Measurements from ENCODE around the gene FAM187B. TPM values are rescaled to one million over a fixed set of nuclear protein-coding genes. Genes with fewer than 3 reads are reported as not detected.
A peak's percentile ranks its signal among the peaks of the same experiment; 100 is the strongest.

FAM187B gene
- total and polyA plus RNA-seq, 2 of the 8 experiments (the other 6 are each of a cell fraction or from before 2014, with no cell fraction given), result not detected

DNA sequence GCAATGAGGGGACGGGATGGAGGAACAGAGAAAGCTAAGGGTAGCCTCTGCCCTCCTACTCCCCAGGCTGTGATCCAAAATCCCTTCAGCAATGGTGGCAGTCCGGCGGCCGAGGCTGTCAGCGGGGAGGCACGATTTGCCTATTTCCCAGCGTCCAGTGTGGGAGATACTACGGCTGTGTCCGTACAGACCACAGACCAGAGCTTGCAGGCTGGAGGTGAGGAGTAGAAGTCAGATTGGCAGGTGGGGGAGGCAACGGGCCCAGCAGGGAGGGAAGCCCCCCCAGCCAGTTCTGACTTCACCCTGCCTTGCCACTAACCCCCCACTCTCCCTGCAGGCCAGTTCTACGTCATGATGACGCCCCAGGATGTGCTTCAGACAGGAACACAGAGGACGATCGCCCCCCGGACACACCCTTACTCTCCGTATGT is 41.9 kb upstream of the FAM187B start:
- H4K8ac ChIP-seq (ENCODE audit: extremely low read depth, insufficient read depth, low read length), result no peak overlapping the region; the same call in 1 of the 2 replicates
- no peaks in the 10 kb centered on the region; the same call in 1 of the 2 replicates for H3K23me2 ChIP-seq (ENCODE audit: low read depth, low read length)
- H2BK20ac ChIP-seq (ENCODE audit: low read length), result no peak overlapping the region
- H3K4ac ChIP-seq (replicated peaks; ENCODE audit: insufficient read length, low read depth, low read length), result no peak overlapping the region
- no peak overlapping the region for H4K5ac ChIP-seq (ENCODE audit: insufficient read length, low read depth, low read length)
- no peak overlapping the region for H4K91ac ChIP-seq (replicated peaks; ENCODE audit: insufficient read length, low read length)
- H3K4me2 ChIP-seq (ENCODE audit: insufficient read depth in 1 of 2, low read depth in 2 of 2, low read length in 2 of 2), result peak overlapping the region; percentile 0 to 83; a peak in 2 of 4 replicates
- H2AK5ac ChIP-seq (ENCODE audit: low read depth, low read length), result no peak overlapping the region
- H2BK12ac ChIP-seq (ENCODE audit: low read depth, low read length), result no peak overlapping the region
- no peak overlapping the region for H3K9ac ChIP-seq (replicated peaks in 1 of 4; ENCODE audit: extremely low read depth in 1 of 4, low read depth in 3 of 4, low read length in 3 of 4)
- H3K4me1 ChIP-seq (replicated peaks in 1 of 4; ENCODE audit: control insufficient read depth in 3 of 4, insufficient read depth in 4 of 4, low read length in 3 of 4), result peaks cover 0 to 14% (median 8%) of the 10 kb centered on the region in 4 experiments; a peak in 5 of 7 replicates
- H3K27me3 ChIP-seq (replicated peaks in 1 of 4; ENCODE audit: control insufficient read depth in 3 of 4, extremely low read depth in 1 of 4, insufficient read depth in 3 of 4, low read length in 3 of 4), result no peaks in the 10 kb centered on the region
- H3K79me1 ChIP-seq (ENCODE audit: low read depth, low read length), result peaks cover 3% of the 10 kb centered on the region; the same call in 1 of the 2 replicates
- H3K79me2 ChIP-seq (ENCODE audit: control insufficient read depth in 1 of 2, insufficient read depth in 2 of 2, low read length in 2 of 2), result 0 out of 4 replicates have a peak, but pooled peaks cover 0 to 5% of the 10 kb centered on the region in 2 experiments
- 88% methylated on average over 16 of the region's 16 CpGs; no CpG with 5 or more reads in 1 of the 2 experiments for WGBS, 2 experiments (ENCODE audit: extremely low coverage in 1 of 2, insufficient coverage in 1 of 2, insufficient read length in 1 of 2, insufficient replicate concordance in 2 of 2, low coverage in 1 of 2, low lambda C conversion rate in 2 of 2, missing lambda C conversion rate in 1 of 2)
- H3K36me3 ChIP-seq (ENCODE audit: control insufficient read depth in 2 of 4, insufficient read depth in 4 of 4, low read length in 3 of 4), result peaks cover 11 to 32% (median 19%) of the 10 kb centered on the region in 4 experiments; a peak in 7 of 8 replicates
- no peak overlapping the region for H3K14ac ChIP-seq (ENCODE audit: insufficient read length)
- FAIRE-seq (no peak), DNase-seq (ENCODE audit: low read depth in 1 of 2, low spot score in 2 of 2) (no peak)
- H3K27ac ChIP-seq (ENCODE audit: low read depth, low read length), result no peak overlapping the region
- H3K4me3 ChIP-seq (ENCODE audit: extremely low read depth in 1 of 4, insufficient read depth in 2 of 4, low read depth in 3 of 4, low read length in 4 of 4), result no peak overlapping the region
- no peaks in the 10 kb centered on the region for H3K9me3 ChIP-seq (ENCODE audit: insufficient read depth in 2 of 2, low read depth in 1 of 2, low read length in 1 of 2)
- H2BK5ac ChIP-seq (ENCODE audit: low read depth, low read length), result no peak overlapping the region
- H3K56ac ChIP-seq (replicated peaks; ENCODE audit: insufficient read length, low read depth, low read length), result no peak overlapping the region
- H3K18ac ChIP-seq (ENCODE audit: extremely low read depth, low read length), result no peak overlapping the region
- H2BK120ac ChIP-seq (replicated peaks; ENCODE audit: low read depth, low read length), result no peak overlapping the region
- no peak overlapping the region for H3K23ac ChIP-seq (ENCODE audit: insufficient read length)
- H4K20me1 ChIP-seq (replicated peaks in 1 of 2; ENCODE audit: control insufficient read depth in 1 of 2, insufficient read depth in 2 of 2, low read length in 2 of 2), result peaks cover 0 to 14% of the 10 kb centered on the region in 2 experiments
- ChIA-PET CTCF (ENCODE audit: partially characterized antibody) (interaction anchor here (1.0 to 2.2 kb wide), 7 partner anchors 8 to 186 kb away, joined by 3 to 14 read pairs (median 4); partner anchors contain the start of gene MAG), POLR2A (ENCODE audit: partially characterized antibody) (interaction anchor here (1.2 to 3.1 kb wide), 5 partner anchors 11 to 147 kb away, joined by 3 to 20 read pairs (median 4); partner anchors contain the start of gene HAMP)
- no peak overlapping the region for H2AFZ ChIP-seq (ENCODE audit: low read length)
- H2BK15ac ChIP-seq (ENCODE audit: low read length), result no peak overlapping the region
- TF ChIP-seq, protein P1, sequence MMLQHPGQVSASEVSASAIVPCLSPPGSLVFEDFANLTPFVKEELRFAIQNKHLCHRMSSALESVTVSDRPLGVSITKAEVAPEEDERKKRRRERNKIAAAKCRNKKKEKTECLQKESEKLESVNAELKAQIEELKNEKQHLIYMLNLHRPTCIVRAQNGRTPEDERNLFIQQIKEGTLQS (IDR thresholded peaks at IDR 0.05; ENCODE audit: insufficient read depth, low read depth, low read length), result no peak
- TF ChIP-seq HDAC6 (IDR thresholded peaks at IDR 0.05; ENCODE audit: low read depth, low read length), result no peak
- TF ChIP-seq PHF8 (conservative IDR thresholded peaks at IDR 0.05; ENCODE audit: low read depth, low read length), result no peak
- TF ChIP-seq SRF (IDR thresholded peaks at IDR 0.05; ENCODE audit: low read depth, low read length), result no peak
- TF ChIP-seq NRF1 (IDR thresholded peaks at IDR 0.05; ENCODE audit: low read depth, low read length), result no peak
- TF ChIP-seq, protein P2, sequence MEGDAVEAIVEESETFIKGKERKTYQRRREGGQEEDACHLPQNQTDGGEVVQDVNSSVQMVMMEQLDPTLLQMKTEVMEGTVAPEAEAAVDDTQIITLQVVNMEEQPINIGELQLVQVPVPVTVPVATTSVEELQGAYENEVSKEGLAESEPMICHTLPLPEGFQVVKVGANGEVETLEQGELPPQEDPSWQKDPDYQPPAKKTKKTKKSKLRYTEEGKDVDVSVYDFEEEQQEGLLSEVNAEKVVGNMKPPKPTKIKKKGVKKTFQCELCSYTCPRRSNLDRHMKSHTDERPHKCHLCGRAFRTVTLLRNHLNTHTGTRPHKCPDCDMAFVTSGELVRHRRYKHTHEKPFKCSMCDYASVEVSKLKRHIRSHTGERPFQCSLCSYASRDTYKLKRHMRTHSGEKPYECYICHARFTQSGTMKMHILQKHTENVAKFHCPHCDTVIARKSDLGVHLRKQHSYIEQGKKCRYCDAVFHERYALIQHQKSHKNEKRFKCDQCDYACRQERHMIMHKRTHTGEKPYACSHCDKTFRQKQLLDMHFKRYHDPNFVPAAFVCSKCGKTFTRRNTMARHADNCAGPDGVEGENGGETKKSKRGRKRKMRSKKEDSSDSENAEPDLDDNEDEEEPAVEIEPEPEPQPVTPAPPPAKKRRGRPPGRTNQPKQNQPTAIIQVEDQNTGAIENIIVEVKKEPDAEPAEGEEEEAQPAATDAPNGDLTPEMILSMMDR (IDR thresholded peaks at IDR 0.05; ENCODE audit: control extremely low read depth in 1 of 3, insufficient read depth in 1 of 3, low read depth in 1 of 3, low read length in 3 of 3), result no peak
- no peak for TF ChIP-seq SP1 (IDR thresholded peaks at IDR 0.05; ENCODE audit: low read depth, low read length)
